ENCODE measurements around the gene GRID2.

DNA sequence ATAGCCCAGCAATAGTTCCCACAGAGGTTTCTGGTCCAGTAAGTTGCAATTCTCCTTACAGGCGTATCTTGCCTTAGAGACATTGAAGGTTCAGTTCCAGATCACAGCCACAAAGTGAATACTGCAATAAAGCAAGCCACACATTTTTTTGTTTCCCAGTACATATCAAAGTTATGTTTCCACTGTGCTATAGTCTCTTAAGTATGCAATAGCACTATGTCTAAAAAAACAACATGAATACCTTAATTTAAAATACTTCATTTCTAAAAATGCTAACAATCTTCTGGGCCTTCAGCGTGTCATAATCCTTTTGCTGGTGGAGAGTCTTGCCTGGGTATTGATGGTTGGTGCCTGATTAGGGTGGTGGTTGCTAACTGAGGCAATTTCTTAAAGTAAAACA lies 659.1 kb downstream of the GRID2 start:
- TF ChIP-seq CHD4 (IDR thresholded peaks at IDR 0.05; ENCODE audit: borderline replicate concordance, low read length) (no peak), ZNF558 (CRISPR knock-in tag; IDR thresholded peaks at IDR 0.05; ENCODE audit: borderline replicate concordance) (no peak), FOXO4 (CRISPR knock-in tag; conservative IDR thresholded peaks at IDR 0.05) (no peak), ZNF768 (CRISPR knock-in tag; IDR thresholded peaks at IDR 0.05) (no peak), ZNF17 (CRISPR knock-in tag; IDR thresholded peaks at IDR 0.05) (no peak), DNMT1 (CRISPR knock-in tag; IDR thresholded peaks at IDR 0.05) (no peak)
- TF ChIP-seq, protein P1, sequence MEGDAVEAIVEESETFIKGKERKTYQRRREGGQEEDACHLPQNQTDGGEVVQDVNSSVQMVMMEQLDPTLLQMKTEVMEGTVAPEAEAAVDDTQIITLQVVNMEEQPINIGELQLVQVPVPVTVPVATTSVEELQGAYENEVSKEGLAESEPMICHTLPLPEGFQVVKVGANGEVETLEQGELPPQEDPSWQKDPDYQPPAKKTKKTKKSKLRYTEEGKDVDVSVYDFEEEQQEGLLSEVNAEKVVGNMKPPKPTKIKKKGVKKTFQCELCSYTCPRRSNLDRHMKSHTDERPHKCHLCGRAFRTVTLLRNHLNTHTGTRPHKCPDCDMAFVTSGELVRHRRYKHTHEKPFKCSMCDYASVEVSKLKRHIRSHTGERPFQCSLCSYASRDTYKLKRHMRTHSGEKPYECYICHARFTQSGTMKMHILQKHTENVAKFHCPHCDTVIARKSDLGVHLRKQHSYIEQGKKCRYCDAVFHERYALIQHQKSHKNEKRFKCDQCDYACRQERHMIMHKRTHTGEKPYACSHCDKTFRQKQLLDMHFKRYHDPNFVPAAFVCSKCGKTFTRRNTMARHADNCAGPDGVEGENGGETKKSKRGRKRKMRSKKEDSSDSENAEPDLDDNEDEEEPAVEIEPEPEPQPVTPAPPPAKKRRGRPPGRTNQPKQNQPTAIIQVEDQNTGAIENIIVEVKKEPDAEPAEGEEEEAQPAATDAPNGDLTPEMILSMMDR (CRISPR knock-in tag; IDR thresholded peaks at IDR 0.05) = no peak
- TF ChIP-seq, protein P2, sequence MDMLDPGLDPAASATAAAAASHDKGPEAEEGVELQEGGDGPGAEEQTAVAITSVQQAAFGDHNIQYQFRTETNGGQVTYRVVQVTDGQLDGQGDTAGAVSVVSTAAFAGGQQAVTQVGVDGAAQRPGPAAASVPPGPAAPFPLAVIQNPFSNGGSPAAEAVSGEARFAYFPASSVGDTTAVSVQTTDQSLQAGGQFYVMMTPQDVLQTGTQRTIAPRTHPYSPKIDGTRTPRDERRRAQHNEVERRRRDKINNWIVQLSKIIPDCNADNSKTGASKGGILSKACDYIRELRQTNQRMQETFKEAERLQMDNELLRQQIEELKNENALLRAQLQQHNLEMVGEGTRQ (IDR thresholded peaks at IDR 0.05; ENCODE audit: low read depth, low read length) = no peak
- TF ChIP-seq, protein P2 (CRISPR knock-in tag; IDR thresholded peaks at IDR 0.05; ENCODE audit: borderline replicate concordance) = no peak

Data from HepG2 (cell line).